ENCODE measurements around the gene YES1. TPM values are rescaled to one million over a fixed set of nuclear protein-coding genes. Genes with fewer than 3 reads are reported as not detected.

YES1 gene
- total RNA-seq, 1 donor from 2014 or later = 209 TPM

GRCh38 chr18:845152-845819 is 33.2 kb upstream of the YES1 start:
- no peaks in the 10 kb centered on the region for H3K36me3 ChIP-seq
- no peak for TF ChIP-seq CTCF (IDR thresholded peaks at IDR 0.05)
- TF ChIP-seq EZH2phosphoT487 (IDR thresholded peaks at IDR 0.05) = no peak
- no peak for TF ChIP-seq EZH2 (IDR thresholded peaks at IDR 0.05)
- no peaks in the 10 kb centered on the region for H3F3A ChIP-seq (ENCODE audit: low read depth)
- H4K20me1 ChIP-seq (ENCODE audit: low read depth) = no peaks in the 10 kb centered on the region
- no peak overlapping the region for H3K4me3 Mint-ChIP-seq
- no peak overlapping the region for H2AFZ ChIP-seq (replicated peaks)
- no peak overlapping the region for H3K4me3 ChIP-seq
- H3K79me2 ChIP-seq (ENCODE audit: low read depth) = no peaks in the 10 kb centered on the region
- H3K4me1 ChIP-seq = no peaks in the 10 kb centered on the region
- no peaks in the 10 kb centered on the region for H3K9me3 ChIP-seq (ENCODE audit: low read depth)
- no peak overlapping the region for H3K4me2 ChIP-seq
- no peak overlapping the region for H3K9ac ChIP-seq
- H3K27ac Mint-ChIP-seq = no peak overlapping the region
- no peak overlapping the region for H3K27ac ChIP-seq
- no peaks in the 10 kb centered on the region for H3K4me1 Mint-ChIP-seq
- H3K27me3 Mint-ChIP-seq (ENCODE audit: insufficient read depth, low read depth) = peaks cover 2% of the 10 kb centered on the region
- no peaks in the 10 kb centered on the region for H3K36me3 Mint-ChIP-seq
- H3K27me3 ChIP-seq = peaks cover 25% of the 10 kb centered on the region
- no peak for DNase-seq (ENCODE audit: low spot score)
- H3K9me3 Mint-ChIP-seq = no peaks in the 10 kb centered on the region

GRCh38 chr18:841647-842370 is 29.8 kb upstream of the YES1 start:
- DNase-seq (ENCODE audit: low spot score) = no peak
- no peaks in the 10 kb centered on the region for H3K79me2 ChIP-seq (ENCODE audit: low read depth)
- no peaks in the 10 kb centered on the region for H3K9me3 ChIP-seq (ENCODE audit: low read depth)
- no peak overlapping the region for H3K4me3 ChIP-seq
- Mint-ChIP-seq H3K27ac (no peak overlapping the region), H3K36me3 (no peaks in the 10 kb centered on the region), H3K27me3 (ENCODE audit: insufficient read depth, low read depth) (peaks cover 2% of the 10 kb centered on the region), H3K4me1 (no peaks in the 10 kb centered on the region), H3K4me3 (no peak overlapping the region), H3K9me3 (no peaks in the 10 kb centered on the region)
- no peaks in the 10 kb centered on the region for H4K20me1 ChIP-seq (ENCODE audit: low read depth)
- no peaks in the 10 kb centered on the region for H3K4me1 ChIP-seq
- no peaks in the 10 kb centered on the region for H3K36me3 ChIP-seq
- no peak overlapping the region for H2AFZ ChIP-seq (replicated peaks)
- no peak for TF ChIP-seq CTCF (IDR thresholded peaks at IDR 0.05)
- no peak for TF ChIP-seq EZH2phosphoT487 (IDR thresholded peaks at IDR 0.05)
- no peak for TF ChIP-seq EZH2 (IDR thresholded peaks at IDR 0.05)
- H3F3A ChIP-seq (ENCODE audit: low read depth) = no peaks in the 10 kb centered on the region
- no peak overlapping the region for H3K9ac ChIP-seq
- H3K27ac ChIP-seq = no peak overlapping the region
- H3K27me3 ChIP-seq = peaks cover 50% of the 10 kb centered on the region
- H3K4me2 ChIP-seq = no peak overlapping the region

- no peaks in the 10 kb centered on the region for H3K9me3 ChIP-seq (ENCODE audit: low read depth)
- no peaks in the 10 kb centered on the region for H3K36me3 ChIP-seq
Observed at GRCh38 chr18:840516-840915, 28.5 kb upstream of the YES1 start.

More at GRCh38 chr18:840516-840915, 28.5 kb upstream of the YES1 start:
- H3K4me2 ChIP-seq = no peak overlapping the region
- no peak for TF ChIP-seq EZH2phosphoT487 (IDR thresholded peaks at IDR 0.05)
- no peak for TF ChIP-seq CTCF (IDR thresholded peaks at IDR 0.05)
- no peak for TF ChIP-seq EZH2 (IDR thresholded peaks at IDR 0.05)
- Mint-ChIP-seq H3K36me3 (no peaks in the 10 kb centered on the region), H3K4me1 (no peaks in the 10 kb centered on the region), H3K27ac (no peak overlapping the region), H3K27me3 (ENCODE audit: insufficient read depth, low read depth) (peaks cover 2% of the 10 kb centered on the region), H3K4me3 (no peak overlapping the region), H3K9me3 (no peaks in the 10 kb centered on the region)
- DNase-seq (ENCODE audit: low spot score) = no peak
- H3F3A ChIP-seq (ENCODE audit: low read depth) = no peaks in the 10 kb centered on the region
- no peak overlapping the region for H3K27ac ChIP-seq
- no peak overlapping the region for H3K4me3 ChIP-seq
- no peak overlapping the region for H3K9ac ChIP-seq
- H4K20me1 ChIP-seq (ENCODE audit: low read depth) = no peaks in the 10 kb centered on the region
- no peaks in the 10 kb centered on the region for H3K4me1 ChIP-seq
- no peaks in the 10 kb centered on the region for H3K79me2 ChIP-seq (ENCODE audit: low read depth)
- peaks cover 59% of the 10 kb centered on the region for H3K27me3 ChIP-seq
- no peak overlapping the region for H2AFZ ChIP-seq (replicated peaks)
